Liver (tissue), 9 donors: ENCODE data around the gene ROPN1L. TPM values are rescaled to one million over a fixed set of nuclear protein-coding genes. Genes with fewer than 3 reads are reported as not detected.

Experiments used
- DNase-seq: peaks from one replicate; pipeline ENCODE4 v3.0.0-alpha.2; 2017; ENCODE audit warnings: low spot score
- H3K27ac ChIP-seq, 2 donors: one replicate each; pipeline ENCODE4 v1.7.0; 2013; ENCODE audit warnings: inconsistent platforms in 2 of 2, low read length in 2 of 2, control low read depth in 1 of 2, low read depth in 1 of 2, mild to moderate bottlenecking in 1 of 2
- H3K27me3 ChIP-seq, 4 donors: one replicate each; pipeline versions ENCODE4 v1.6.1 to v1.7.0; 2013; ENCODE audit warnings: low read length in 3 of 4, inconsistent platforms in 1 of 4, mild to moderate bottlenecking in 1 of 4, moderate library complexity in 1 of 4; ENCODE audit not compliant: control insufficient read depth in 4 of 4, insufficient read depth in 4 of 4
- H3K36me3 ChIP-seq, 4 donors: one replicate each; pipeline versions ENCODE4 v1.6.1 to v1.7.0; 2013; ENCODE audit warnings: low read length in 3 of 4, mild to moderate bottlenecking in 3 of 4, low read depth in 1 of 4, moderate library complexity in 1 of 4; ENCODE audit not compliant: control insufficient read depth in 4 of 4, insufficient read depth in 3 of 4
- H3K4me1 ChIP-seq, 4 donors: one replicate each; pipeline versions ENCODE4 v1.6.1 to v1.7.0; 2013; ENCODE audit warnings: low read length in 3 of 4, mild to moderate bottlenecking in 3 of 4, moderate library complexity in 1 of 4; ENCODE audit not compliant: control insufficient read depth in 4 of 4, insufficient read depth in 4 of 4
- H3K4me3 ChIP-seq, 3 donors: one replicate each; pipeline versions ENCODE4 v1.6.1 to v1.7.0; 2013; ENCODE audit warnings: low read length in 3 of 3, control low read depth in 1 of 3, low read depth in 1 of 3, mild to moderate bottlenecking in 1 of 3
- H3K9ac ChIP-seq, 2 donors: one replicate each; pipeline ENCODE4 v1.7.0; 2013; ENCODE audit warnings: low read length in 2 of 2, mild to moderate bottlenecking in 2 of 2, moderate library complexity in 2 of 2, control low read depth in 1 of 2, low read depth in 1 of 2
- H3K9me3 ChIP-seq, 4 donors: one replicate each; pipeline versions ENCODE4 v1.6.1 to v1.7.0; 2013; ENCODE audit warnings: low read length in 3 of 4; ENCODE audit not compliant: control insufficient read depth in 4 of 4
- FOXA1 ChIP-seq: IDR thresholded peaks from 2 replicates; pipeline ENCODE4 v1.6.1; 2016; ENCODE audit warnings: antibody characterized with exemption
- HNF4A ChIP-seq, 2 donors: conservative IDR thresholded peaks; 2 replicates each; pipeline ENCODE4 v1.6.1; 2016; ENCODE audit warnings: antibody characterized with exemption in 2 of 2, mild to moderate bottlenecking in 2 of 2
- HNF4G ChIP-seq: IDR thresholded peaks from 2 replicates; pipeline ENCODE4 v1.6.1; 2016; ENCODE audit warnings: antibody characterized with exemption
- JUND ChIP-seq, 2 donors: IDR thresholded peaks; 2 replicates each; pipeline ENCODE4 v1.6.1; 2016; ENCODE audit warnings: antibody characterized with exemption in 2 of 2
- NR2F2 ChIP-seq: IDR thresholded peaks from 2 replicates; pipeline ENCODE4 v1.6.1; 2016; ENCODE audit warnings: antibody characterized with exemption
- RAD21 ChIP-seq, 2 donors: IDR thresholded peaks; 2 replicates each; pipeline ENCODE4 v1.6.1; 2016; ENCODE audit warnings: antibody characterized with exemption in 2 of 2, mild to moderate bottlenecking in 2 of 2
- RXRA ChIP-seq, 2 donors: IDR thresholded peaks; 2 replicates each; pipeline ENCODE4 v1.6.1; 2017 to 2018; ENCODE audit warnings: antibody characterized with exemption in 2 of 2, mild to moderate bottlenecking in 1 of 2
- TAF1 ChIP-seq: conservative IDR thresholded peaks from 2 replicates; pipeline ENCODE4 v1.6.1; 2016; ENCODE audit warnings: antibody characterized with exemption, mild to moderate bottlenecking
- YY1 ChIP-seq: IDR thresholded peaks from 2 replicates; pipeline ENCODE4 v1.6.1; 2016; ENCODE audit warnings: antibody characterized with exemption, mild to moderate bottlenecking
- WGBS: extraction: QIAGEN DNeasy Blood & Tissue Kit; methylation state at CpG from one replicate; pipeline ENCODE4 v1.1.7; 2013; 5-methylcytosine and 5-hydroxymethylcytosine counted together
- polyA plus RNA-seq, 2 donors: library from polyadenylated mRNA; stranded (reverse) in 1 of 2; unstranded in 1 of 2; fragments of 200-250 nt in 1 of 2; fragments of >200 nt in 1 of 2; fragmentation: Nextera tagmentation in 1 of 2; extraction: Ambion mirVana in 1 of 2; gene quantifications; one replicate each; pipeline versions ENCODE4 v1.2.1 to v1.2.3, GENCODE V29; 2013 to 2015
- total RNA-seq, 2 donors: library from RNA; depleted of rRNA; stranded (reverse); fragments of >200 nt; gene quantifications; one replicate each; pipeline ENCODE4 v1.2.3, GENCODE V29; 2014
- TF ChIP-seq, protein P1 (sequence below): IDR thresholded peaks from 2 replicates; pipeline ENCODE4 v1.6.1; 2016; ENCODE audit warnings: antibody characterized with exemption
- TF ChIP-seq, protein P2 (sequence below): IDR thresholded peaks from 2 replicates; pipeline ENCODE4 v1.6.1; 2016; ENCODE audit warnings: antibody characterized with exemption
- TF ChIP-seq, protein P3 (sequence below): fragments of 150-350 bp; IDR thresholded peaks from 2 replicates; pipeline ENCODE4 v1.5.1; 2017; ENCODE audit warnings: improper control_type of control experiment, low read depth, low read length; ENCODE audit not compliant: missing input control
- TF ChIP-seq, protein P4 (sequence below): IDR thresholded peaks from 2 replicates; pipeline ENCODE4 v1.6.1; 2016; ENCODE audit warnings: antibody characterized with exemption
- donor health status: healthy.
- donor health status: healthy.
- donor health status: healthy.
- donor health status: healthy.
- donor health status: healthy.

The ROPN1L gene
- total and polyA plus RNA-seq, 4 donors = 0.25 to 1.3 (median 0.87) TPM

DNA sequence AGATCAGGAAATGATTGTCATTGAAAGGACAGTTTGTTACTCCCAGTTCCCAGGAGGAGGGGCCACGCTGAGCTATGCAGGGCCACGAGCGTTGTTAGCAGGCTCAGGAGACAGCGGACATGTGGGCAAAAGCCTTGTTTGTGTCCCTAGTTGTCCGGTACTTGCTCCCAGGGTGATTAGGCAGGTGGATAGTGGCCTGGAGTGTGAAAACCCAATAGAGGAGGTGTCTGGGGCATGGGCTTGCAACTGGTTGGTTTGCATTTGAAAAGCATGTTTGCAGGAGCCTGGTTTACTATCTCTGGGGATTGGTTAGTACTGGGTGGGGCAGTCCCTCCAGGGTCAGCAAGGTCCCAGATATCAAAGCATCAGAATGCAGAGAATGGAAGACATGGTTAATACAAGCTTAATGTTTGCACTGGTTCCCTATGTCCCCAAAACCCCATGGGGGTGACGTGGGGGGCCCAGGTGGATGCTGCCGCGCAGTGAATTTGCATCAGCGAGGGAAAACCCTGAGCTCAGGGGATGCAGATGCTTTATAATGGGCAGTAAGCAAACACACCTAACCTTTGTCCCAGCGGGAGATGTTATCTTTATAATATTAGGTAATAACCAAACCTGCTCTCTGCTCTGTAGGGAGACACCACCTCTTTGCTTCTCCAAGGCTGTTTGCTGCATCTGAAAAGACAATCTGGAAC, 39.7 kb downstream of the ROPN1L start (continued):
- TF ChIP-seq, protein P1, sequence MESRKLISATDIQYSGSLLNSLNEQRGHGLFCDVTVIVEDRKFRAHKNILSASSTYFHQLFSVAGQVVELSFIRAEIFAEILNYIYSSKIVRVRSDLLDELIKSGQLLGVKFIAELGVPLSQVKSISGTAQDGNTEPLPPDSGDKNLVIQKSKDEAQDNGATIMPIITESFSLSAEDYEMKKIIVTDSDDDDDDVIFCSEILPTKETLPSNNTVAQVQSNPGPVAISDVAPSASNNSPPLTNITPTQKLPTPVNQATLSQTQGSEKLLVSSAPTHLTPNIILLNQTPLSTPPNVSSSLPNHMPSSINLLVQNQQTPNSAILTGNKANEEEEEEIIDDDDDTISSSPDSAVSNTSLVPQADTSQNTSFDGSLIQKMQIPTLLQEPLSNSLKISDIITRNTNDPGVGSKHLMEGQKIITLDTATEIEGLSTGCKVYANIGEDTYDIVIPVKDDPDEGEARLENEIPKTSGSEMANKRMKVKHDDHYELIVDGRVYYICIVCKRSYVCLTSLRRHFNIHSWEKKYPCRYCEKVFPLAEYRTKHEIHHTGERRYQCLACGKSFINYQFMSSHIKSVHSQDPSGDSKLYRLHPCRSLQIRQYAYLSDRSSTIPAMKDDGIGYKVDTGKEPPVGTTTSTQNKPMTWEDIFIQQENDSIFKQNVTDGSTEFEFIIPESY = no peak
- TF ChIP-seq, protein P2, sequence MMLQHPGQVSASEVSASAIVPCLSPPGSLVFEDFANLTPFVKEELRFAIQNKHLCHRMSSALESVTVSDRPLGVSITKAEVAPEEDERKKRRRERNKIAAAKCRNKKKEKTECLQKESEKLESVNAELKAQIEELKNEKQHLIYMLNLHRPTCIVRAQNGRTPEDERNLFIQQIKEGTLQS = no peak

DNA sequence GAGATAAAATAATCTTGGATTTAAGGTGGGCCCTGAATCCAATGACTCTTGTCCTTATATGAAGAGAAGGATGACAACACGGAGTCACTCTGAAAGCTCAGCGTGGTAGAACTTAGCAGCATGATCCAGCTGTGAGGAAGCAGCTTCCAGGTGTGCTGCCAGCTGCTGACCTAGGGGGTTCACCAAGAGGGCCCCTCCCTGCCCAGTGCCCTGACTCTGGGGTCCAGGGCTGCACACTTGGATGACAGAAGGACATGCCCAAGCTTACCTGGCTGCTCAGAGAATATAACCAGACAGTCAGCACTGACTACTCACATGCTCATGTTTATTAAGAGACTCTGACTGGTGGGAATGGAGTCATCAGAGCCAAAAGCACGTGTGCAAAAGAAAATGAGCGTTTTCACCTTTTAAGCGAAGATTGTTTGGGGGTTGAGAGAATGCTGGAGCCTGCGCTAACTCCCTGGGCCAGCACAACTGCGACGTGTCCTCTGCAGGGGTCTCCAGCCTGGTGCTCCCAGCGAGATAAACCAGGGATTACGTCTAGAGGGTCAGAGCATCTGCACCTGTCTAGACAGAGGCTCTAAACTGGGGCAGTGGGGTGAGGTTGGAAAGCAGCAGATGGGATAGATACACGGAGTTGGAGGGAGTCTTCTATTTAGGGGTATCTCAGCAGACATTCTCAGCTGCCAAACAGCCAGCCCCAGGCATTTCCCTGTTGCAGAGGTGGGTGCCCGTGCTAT, 41.3 kb downstream of the ROPN1L start:
- WGBS = 88% methylated on average over 12 of the region's 12 CpGs
- DNase-seq = no peak
- H3K36me3 ChIP-seq = no peaks in the 10 kb centered on the region
- TF ChIP-seq, protein P1 = no peak
- no peak for TF ChIP-seq NR2F2
- TF ChIP-seq FOXA1 = no peak
- no peak for TF ChIP-seq HNF4A (conservative IDR thresholded peaks at IDR 0.05)
- TF ChIP-seq, protein P2 = no peak
- TF ChIP-seq, protein P3, sequence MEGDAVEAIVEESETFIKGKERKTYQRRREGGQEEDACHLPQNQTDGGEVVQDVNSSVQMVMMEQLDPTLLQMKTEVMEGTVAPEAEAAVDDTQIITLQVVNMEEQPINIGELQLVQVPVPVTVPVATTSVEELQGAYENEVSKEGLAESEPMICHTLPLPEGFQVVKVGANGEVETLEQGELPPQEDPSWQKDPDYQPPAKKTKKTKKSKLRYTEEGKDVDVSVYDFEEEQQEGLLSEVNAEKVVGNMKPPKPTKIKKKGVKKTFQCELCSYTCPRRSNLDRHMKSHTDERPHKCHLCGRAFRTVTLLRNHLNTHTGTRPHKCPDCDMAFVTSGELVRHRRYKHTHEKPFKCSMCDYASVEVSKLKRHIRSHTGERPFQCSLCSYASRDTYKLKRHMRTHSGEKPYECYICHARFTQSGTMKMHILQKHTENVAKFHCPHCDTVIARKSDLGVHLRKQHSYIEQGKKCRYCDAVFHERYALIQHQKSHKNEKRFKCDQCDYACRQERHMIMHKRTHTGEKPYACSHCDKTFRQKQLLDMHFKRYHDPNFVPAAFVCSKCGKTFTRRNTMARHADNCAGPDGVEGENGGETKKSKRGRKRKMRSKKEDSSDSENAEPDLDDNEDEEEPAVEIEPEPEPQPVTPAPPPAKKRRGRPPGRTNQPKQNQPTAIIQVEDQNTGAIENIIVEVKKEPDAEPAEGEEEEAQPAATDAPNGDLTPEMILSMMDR = no peak
- TF ChIP-seq JUND (IDR thresholded peaks at IDR 0.05) = no peak
- no peak for TF ChIP-seq TAF1
- no peak for TF ChIP-seq YY1
- TF ChIP-seq, protein P4, sequence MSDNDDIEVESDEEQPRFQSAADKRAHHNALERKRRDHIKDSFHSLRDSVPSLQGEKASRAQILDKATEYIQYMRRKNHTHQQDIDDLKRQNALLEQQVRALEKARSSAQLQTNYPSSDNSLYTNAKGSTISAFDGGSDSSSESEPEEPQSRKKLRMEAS = no peak
- TF ChIP-seq HNF4G = no peak
- no peak for TF ChIP-seq RAD21 (IDR thresholded peaks at IDR 0.05)
- TF ChIP-seq RXRA (IDR thresholded peaks at IDR 0.05) = no peak
- no peak overlapping the region for H3K9ac ChIP-seq
- peaks cover 0 to 2% (median 0%) of the 10 kb centered on the region in 4 donors for H3K27me3 ChIP-seq
- no peaks in the 10 kb centered on the region for H3K4me1 ChIP-seq
- H3K9me3 ChIP-seq = no peaks in the 10 kb centered on the region
- no peak overlapping the region for H3K4me3 ChIP-seq
- H3K27ac ChIP-seq = no peak overlapping the region
